IPS DF 6.9 (cell line): ENCODE results near the gene TMEM209.
"Not testable (repeated sequence)": the region's sequence is repeated elsewhere in the genome, so short reads cannot be mapped to it uniquely, and the experiment has no call there.

Experiments
- DNase-seq: peaks from one replicate; pipeline ENCODE4 v3.0.0-alpha.2; 2013; ENCODE audit warnings: low read depth, low spot score
- H3K27ac ChIP-seq: one replicate; pipeline ENCODE4 v1.5.1; 2013; ENCODE audit warnings: low read length, control low read depth
- H3K27me3 ChIP-seq: 2 replicates; pipeline ENCODE4 v1.6.1; 2013; ENCODE audit warnings: mild to moderate bottlenecking, low read length; ENCODE audit not compliant: control insufficient read depth, insufficient read depth
- H3K36me3 ChIP-seq: 2 replicates; pipeline ENCODE4 v1.6.1; 2013; ENCODE audit warnings: low read length; ENCODE audit not compliant: control insufficient read depth, insufficient read depth
- H3K4me1 ChIP-seq: 2 replicates; pipeline ENCODE4 v1.6.1; 2013; ENCODE audit warnings: low read length; ENCODE audit not compliant: control insufficient read depth, insufficient read depth
- H3K4me3 ChIP-seq: 2 replicates; pipeline ENCODE4 v1.5.1; 2013; ENCODE audit warnings: mild to moderate bottlenecking, low read length
- H3K9me3 ChIP-seq: 2 replicates; pipeline ENCODE4 v1.6.1; 2013; ENCODE audit warnings: low read length, inconsistent platforms; ENCODE audit not compliant: control insufficient read depth, insufficient read depth
- WGBS: extraction: QIAGEN DNeasy Blood & Tissue Kit; methylation state at CpG from one replicate; pipeline ENCODE4 v1.1.7; 2013; ENCODE audit warnings: mixed read lengths, missing lambda C conversion rate; ENCODE audit not compliant: insufficient read length, insufficient coverage; 5-methylcytosine and 5-hydroxymethylcytosine counted together

TMEM209 gene

DNA sequence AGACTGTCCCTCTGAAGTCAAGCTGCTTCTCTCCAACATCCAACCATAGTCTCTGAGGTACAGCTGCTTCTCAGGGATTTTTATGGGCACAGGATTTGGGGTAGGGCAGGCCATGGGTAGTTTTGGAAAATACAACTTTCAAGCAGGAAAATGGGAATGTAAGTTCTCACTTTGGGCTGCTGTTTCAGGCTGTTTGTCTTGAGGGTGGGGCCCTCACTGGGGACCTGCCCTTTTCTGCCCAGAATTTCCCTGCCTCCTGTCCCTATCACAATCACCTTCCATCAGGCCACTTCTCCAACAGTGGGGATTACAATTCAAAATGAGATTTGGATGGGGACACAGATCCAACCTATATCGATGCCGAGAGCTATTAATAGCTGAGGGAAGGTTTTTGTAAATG lies 27.0 kb upstream of the TMEM209 start:
- H3K36me3 ChIP-seq = no peaks in the 10 kb centered on the region
- no peaks in the 10 kb centered on the region for H3K4me1 ChIP-seq
- no peak overlapping the region for H3K4me3 ChIP-seq
- no peaks in the 10 kb centered on the region for H3K9me3 ChIP-seq
- no peaks in the 10 kb centered on the region for H3K27me3 ChIP-seq
- no peak overlapping the region for H3K27ac ChIP-seq
- DNase-seq = no peak
- WGBS = no CpG with 5 or more reads among the region's 2 CpGs

DNA sequence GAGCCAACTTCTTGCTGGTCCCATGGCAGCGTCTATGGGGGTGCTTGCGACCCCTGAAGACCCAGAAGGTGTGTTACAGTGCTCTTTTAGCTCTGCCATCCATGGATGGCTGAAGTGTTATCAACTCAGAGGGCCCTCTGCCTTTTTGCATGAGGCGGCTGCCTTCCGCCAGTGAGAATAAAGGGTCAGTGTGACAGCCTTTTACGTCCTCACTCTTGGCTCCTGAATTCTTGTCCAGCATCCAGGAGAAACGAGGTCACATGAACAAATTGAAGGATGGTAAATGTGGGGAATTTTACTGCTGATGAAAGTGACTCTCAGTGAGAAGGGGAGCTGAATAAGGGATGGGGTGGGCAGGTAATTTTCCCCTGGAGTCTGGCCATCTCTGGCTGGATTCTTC lies 26.6 kb upstream of the TMEM209 start:
- Histone ChIP-seq H3K27me3 (no peaks in the 10 kb centered on the region), H3K4me3 (no peak overlapping the region), H3K4me1 (no peaks in the 10 kb centered on the region), H3K9me3 (no peaks in the 10 kb centered on the region), H3K36me3 (no peaks in the 10 kb centered on the region), H3K27ac (no peak overlapping the region)
- no CpG with 5 or more reads among the region's 6 CpGs for WGBS
- no peak for DNase-seq

DNA sequence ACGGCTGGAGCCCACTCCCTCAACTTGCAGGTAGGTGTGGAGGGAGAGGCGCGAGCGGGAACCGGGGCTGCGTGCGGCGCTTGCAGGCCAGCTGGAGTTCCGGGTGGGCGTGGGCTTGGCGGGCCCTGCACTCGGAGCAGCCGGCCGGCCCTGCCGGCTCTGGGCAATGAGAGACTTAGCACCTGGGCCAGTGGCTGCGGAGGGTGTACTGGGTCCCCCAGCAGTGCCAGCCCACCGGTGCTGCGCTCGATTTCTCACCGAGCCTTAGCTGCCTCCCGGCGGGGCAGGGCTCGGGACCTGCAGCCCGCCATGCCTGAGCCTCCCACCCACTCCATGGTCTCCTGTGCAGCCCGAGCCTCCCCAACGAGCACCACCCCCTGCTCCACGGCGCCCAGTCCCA lies 24.8 kb upstream of the TMEM209 start:
- not testable (repeated sequence) for H3K4me1 ChIP-seq, DNase-seq, H3K27ac ChIP-seq, H3K4me3 ChIP-seq, H3K27me3 ChIP-seq, H3K9me3 ChIP-seq, H3K36me3 ChIP-seq
- WGBS = no CpG with 5 or more reads among the region's 28 CpGs

DNA sequence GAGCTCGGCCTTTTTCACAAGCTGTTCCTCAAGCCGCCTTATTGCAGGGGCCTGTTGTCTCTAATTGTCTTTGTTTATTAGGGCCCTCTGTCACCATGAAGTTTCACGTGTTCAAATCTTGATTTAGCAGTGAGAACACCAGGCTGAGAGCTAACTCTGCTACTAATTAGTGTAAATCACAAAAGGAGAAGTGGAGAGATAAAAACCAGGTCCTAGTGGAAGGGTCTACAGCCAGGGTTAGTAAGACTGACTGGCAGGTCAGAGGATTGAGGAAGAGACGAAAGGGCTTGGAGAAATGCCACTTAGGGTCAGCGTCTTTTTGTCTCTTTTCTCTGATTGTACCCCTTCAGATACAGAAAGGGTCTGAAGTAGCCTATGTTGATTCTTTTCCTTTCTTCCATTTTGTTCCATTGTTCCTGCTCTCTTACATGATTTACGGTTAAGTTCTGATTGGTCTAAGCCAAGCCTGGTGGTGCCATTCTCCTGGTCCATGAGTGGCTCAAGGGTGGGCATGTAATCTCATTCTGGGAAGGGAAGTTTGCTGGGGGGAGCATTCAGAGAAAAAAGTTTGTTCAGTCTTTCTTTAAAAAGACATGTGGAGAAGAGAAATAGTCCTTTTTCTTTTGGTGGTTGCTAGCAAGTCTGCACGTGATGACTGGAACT lies 23.8 kb upstream of the TMEM209 start:
- no peak overlapping the region for H3K27ac ChIP-seq
- no peaks in the 10 kb centered on the region for H3K9me3 ChIP-seq
- H3K36me3 ChIP-seq = no peaks in the 10 kb centered on the region
- H3K4me3 ChIP-seq = no peak overlapping the region
- DNase-seq = no peak
- WGBS = no CpG with 5 or more reads among the region's 7 CpGs
- no peaks in the 10 kb centered on the region for H3K27me3 ChIP-seq
- H3K4me1 ChIP-seq = no peaks in the 10 kb centered on the region

DNA sequence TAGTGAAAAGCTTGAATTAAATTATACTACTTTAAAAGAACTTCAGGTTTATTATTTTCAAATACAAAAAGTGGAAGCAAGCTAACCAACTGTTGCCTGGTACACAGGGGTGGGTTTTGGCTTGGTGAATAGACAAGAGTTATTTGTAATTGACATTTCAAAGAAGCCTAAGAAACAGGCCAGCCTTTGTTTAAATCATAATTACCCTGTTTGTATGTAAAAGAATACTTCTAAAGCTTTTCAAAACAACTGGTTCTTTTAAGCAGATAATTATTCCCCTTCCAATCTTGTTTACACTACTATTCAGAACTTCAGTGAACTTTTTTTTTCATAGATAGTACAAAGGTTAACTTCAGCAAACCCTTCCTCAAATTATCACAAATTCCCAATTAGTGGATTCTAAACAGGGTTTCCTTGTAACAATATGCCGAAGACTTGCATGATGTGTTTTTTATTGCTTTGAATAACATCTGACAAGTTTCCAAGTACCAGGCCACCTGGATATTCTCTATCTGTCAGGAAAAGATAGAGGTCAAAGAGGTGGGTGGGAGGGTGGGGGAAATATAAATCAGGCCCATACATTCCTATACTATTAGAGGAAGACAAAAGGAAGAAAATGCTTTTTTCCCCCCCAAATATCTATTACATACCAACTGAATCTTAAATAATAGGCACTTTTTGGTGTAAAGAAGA lies 22.8 kb upstream of the TMEM209 start:
- H3K9me3 ChIP-seq = no peaks in the 10 kb centered on the region
- no peak overlapping the region for H3K27ac ChIP-seq
- H3K4me1 ChIP-seq = no peaks in the 10 kb centered on the region
- DNase-seq = no peak
- H3K4me3 ChIP-seq = no peak overlapping the region
- no peaks in the 10 kb centered on the region for H3K27me3 ChIP-seq
- no CpG with 5 or more reads among the region's 1 CpG for WGBS
- H3K36me3 ChIP-seq = no peaks in the 10 kb centered on the region

DNA sequence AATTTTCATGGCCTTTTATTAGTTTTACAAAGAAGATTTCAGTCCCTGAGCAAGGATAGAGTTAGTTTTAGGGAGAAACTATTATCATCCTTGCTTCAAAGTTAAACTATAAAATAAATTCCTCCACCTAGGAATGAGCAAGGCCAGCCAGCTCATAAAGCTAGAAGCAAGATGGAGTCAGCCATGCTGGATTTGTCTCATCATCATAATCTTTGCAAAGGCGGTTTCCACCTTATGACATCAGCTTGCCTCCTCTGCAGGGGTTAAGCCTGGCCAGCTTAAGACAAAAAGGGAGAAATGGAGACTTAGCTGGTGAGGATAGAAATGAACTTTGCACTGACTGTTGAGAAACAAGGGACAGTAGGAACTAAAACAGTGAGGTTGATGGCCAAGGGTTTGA lies 21.1 kb upstream of the TMEM209 start:
- no peaks in the 10 kb centered on the region for H3K27me3 ChIP-seq
- H3K27ac ChIP-seq = no peak overlapping the region
- DNase-seq = no peak
- H3K9me3 ChIP-seq = no peaks in the 10 kb centered on the region
- H3K4me3 ChIP-seq = no peak overlapping the region
- no CpG with 5 or more reads among the region's 1 CpG for WGBS
- H3K4me1 ChIP-seq = no peaks in the 10 kb centered on the region
- H3K36me3 ChIP-seq = no peaks in the 10 kb centered on the region

DNA sequence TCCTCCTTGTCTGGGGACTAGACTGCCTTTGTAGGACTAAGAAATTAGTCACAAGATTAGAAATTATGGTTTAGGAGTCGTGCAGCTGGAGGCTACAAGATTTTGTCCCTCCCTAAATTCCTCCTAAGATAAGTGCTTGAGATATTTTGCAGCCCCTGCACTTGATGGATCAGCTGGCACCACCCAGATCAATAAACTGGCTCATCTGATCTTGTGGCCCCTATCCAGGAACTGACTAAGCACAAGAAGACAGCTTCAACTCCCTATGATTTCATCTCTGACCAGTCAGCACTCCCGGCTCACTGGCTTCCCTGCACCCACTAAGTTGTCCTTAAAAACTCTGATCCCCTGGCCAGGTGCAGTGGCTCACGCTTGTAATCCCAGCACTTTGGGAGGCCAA lies 19.7 kb upstream of the TMEM209 start:
- H3K4me3 ChIP-seq, DNase-seq, H3K36me3 ChIP-seq, H3K9me3 ChIP-seq, H3K4me1 ChIP-seq, H3K27me3 ChIP-seq, H3K27ac ChIP-seq: not testable (repeated sequence)
- no CpG with 5 or more reads among the region's 3 CpGs for WGBS

DNA sequence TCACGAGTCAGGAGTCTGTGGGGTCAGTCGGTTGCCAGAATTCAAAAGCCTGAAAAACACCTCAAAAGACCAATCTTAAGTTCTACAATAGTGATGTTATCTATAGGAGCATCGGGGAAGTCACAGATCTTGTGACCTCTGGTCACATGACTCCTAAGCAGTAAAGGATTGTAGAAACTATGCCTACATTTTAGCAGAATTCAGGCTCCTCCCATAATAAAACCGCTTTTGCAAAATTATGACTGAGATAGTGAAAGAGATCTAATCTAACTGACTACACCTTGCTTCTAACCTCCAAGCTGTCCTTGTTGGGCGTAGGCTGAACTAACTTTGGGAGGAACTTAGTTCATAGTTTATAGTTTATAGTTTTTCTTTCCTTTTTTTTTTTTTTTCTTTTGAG lies 19.0 kb upstream of the TMEM209 start:
- Histone ChIP-seq H3K27me3 (no peaks in the 10 kb centered on the region), H3K4me1 (no peaks in the 10 kb centered on the region), H3K36me3 (no peaks in the 10 kb centered on the region), H3K9me3 (no peaks in the 10 kb centered on the region), H3K4me3 (no peak overlapping the region), H3K27ac (no peak overlapping the region)
- DNase-seq = no peak
- no CpG with 5 or more reads among the region's 5 CpGs for WGBS

DNA sequence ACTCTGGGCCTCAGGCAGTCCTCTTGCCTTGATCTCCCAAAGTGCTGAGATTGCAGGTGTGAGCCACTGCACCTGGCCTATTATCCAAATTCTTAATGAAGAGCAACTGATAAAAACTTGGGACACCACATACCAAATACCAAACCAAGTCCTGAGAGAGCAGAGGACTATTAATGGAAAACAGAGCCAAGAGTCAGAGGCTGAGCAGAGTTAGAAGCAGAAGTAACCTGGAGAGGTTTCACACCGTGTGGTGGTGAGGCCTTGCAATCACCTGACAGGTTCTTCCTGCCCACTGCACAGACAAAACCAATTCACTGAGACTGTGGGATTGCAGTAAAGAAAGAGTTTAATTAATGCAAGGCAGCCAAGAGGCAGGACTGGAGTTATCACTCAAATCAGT lies 18.4 kb upstream of the TMEM209 start:
- DNase-seq = no peak
- no CpG with 5 or more reads among the region's 1 CpG for WGBS

DNA sequence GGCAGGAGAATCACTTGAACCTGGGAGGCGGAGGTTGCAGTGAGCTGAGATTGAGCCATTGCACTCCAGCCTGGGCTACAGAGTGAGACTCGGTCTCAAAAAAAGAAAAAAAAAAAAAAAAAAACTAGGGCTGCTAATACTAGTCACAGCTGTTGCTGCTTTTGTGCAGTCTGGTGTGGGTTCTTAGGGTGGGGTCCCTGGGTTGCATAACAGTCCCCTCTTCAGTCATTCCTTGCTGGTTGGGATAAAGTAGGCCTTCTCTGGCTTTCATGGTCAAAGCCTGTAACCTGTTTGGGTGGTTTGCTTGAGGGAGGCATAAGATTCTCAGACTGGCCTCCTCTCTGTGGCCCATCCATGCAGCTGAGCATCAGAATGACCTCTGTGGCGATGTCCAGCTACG lies 16.5 kb upstream of the TMEM209 start:
- no peaks in the 10 kb centered on the region for H3K4me1 ChIP-seq
- no peaks in the 10 kb centered on the region for H3K9me3 ChIP-seq
- H3K27me3 ChIP-seq = no peaks in the 10 kb centered on the region
- H3K27ac ChIP-seq = no peak overlapping the region
- no peak overlapping the region for H3K4me3 ChIP-seq
- no CpG with 5 or more reads among the region's 4 CpGs for WGBS
- no peaks in the 10 kb centered on the region for H3K36me3 ChIP-seq
- DNase-seq = no peak

More for the DNA sequence above, 18.4 kb upstream of the TMEM209 start:
- no peaks in the 10 kb centered on the region for H3K36me3 ChIP-seq
- H3K27ac ChIP-seq = no peak overlapping the region
- no peaks in the 10 kb centered on the region for H3K4me1 ChIP-seq
- H3K27me3 ChIP-seq = no peaks in the 10 kb centered on the region
- H3K4me3 ChIP-seq = no peak overlapping the region
- no peaks in the 10 kb centered on the region for H3K9me3 ChIP-seq

DNA sequence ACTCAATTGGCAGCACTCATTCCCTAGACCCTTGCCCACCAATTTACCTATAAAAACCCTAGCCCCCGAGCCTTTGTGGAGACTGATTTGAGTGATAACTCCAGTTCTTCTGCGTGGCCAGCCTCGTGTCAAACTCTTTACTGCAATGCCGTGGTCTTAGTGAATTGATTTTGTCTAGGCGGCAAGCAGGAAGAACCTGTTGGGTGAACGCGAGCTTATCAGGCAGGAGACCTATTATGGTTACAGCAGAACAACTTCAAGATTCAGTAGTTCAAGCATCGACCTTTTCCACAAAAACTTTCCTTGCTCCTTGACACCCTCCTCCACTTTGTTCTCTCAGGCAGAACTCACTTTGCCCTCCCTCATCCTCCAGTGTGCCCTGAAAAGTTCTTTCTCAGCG lies 14.7 kb upstream of the TMEM209 start:
- no peak overlapping the region for H3K4me3 ChIP-seq
- no peaks in the 10 kb centered on the region for H3K4me1 ChIP-seq
- no CpG with 5 or more reads among the region's 9 CpGs for WGBS
- no peak for DNase-seq
- no peaks in the 10 kb centered on the region for H3K9me3 ChIP-seq
- H3K27ac ChIP-seq = no peak overlapping the region
- H3K36me3 ChIP-seq = no peaks in the 10 kb centered on the region
- no peaks in the 10 kb centered on the region for H3K27me3 ChIP-seq
